ENCODE results near the gene PGRMC1. TPM values are rescaled to one million over a fixed set of nuclear protein-coding genes. Genes with fewer than 3 reads are reported as not detected.
"Not testable (repeated sequence)": the region's sequence is repeated elsewhere in the genome, so short reads cannot be mapped to it uniquely, and the experiment has no call there.

PGRMC1 gene
- polyA plus RNA-seq (ENCODE audit: insufficient read length) = 75.5 TPM

DNA sequence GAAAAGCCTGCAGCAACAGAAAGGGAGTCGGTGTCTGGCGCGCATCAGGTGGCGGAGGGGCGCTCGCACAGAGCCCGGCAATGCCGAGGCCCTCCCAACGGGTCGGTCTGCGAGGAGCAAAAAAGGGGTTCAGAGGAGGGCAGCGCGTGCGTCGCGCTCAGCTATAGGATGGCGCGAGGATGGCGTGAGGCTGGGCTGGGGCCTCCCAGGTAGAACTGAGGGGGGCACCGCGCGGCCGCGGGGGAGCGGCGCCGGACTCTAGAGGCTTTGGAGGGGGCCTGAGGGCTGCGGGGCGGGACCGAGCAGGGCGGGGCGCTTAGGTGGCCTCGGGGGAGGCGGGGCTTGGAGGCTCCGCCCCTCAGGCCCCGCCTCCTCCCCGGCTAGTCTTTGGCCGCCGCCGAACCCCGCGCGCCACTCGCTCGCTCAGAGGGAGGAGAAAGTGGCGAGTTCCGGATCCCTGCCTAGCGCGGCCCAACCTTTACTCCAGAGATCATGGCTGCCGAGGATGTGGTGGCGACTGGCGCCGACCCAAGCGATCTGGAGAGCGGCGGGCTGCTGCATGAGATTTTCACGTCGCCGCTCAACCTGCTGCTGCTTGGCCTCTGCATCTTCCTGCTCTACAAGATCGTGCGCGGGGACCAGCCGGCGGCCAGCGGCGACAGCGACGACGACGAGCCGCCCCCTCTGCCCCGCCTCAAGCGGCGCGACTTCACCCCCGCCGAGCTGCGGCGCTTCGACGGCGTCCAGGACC lies at the start of gene PGRMC1:
Gene PGRMC1, plus strand, starts transcription at position 414 of the 751 bp plus-strand sequence. Its CDS starts 79 bp downstream, at position 493.
- peak; percentile 81 for DNase-seq

- no peak for DNase-seq
Measured at GRCh38 chrX:119186763-119187162, 49.3 kb upstream of the PGRMC1 start.

DNA sequence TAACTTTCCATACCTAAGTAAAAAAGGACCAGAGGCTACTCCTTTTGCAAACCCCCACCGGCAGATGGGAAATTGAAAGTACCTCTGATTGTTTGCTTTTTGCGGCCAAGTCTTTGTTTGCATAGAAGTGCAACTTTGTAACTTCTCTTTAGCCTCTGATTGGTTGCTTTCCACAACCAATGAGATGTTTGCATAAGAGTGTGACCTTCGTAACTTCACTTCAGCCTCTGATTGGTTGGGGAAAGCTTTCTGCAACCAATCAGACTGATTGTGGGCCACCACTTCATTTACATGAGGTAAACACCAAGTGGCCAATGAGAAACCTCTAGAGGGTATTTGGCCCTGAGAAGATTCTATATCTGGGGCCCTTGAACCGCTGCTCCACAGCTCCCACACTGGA lies 48.8 kb upstream of the PGRMC1 start:
- no peak for DNase-seq

GRCh38 chrX:119189115-119189514 lies 47.0 kb upstream of the PGRMC1 start:
- no peak for DNase-seq

- DNase-seq = peak; percentile 78
Measured at GRCh38 chrX:119189595-119189994, 46.5 kb upstream of the PGRMC1 start.

DNA sequence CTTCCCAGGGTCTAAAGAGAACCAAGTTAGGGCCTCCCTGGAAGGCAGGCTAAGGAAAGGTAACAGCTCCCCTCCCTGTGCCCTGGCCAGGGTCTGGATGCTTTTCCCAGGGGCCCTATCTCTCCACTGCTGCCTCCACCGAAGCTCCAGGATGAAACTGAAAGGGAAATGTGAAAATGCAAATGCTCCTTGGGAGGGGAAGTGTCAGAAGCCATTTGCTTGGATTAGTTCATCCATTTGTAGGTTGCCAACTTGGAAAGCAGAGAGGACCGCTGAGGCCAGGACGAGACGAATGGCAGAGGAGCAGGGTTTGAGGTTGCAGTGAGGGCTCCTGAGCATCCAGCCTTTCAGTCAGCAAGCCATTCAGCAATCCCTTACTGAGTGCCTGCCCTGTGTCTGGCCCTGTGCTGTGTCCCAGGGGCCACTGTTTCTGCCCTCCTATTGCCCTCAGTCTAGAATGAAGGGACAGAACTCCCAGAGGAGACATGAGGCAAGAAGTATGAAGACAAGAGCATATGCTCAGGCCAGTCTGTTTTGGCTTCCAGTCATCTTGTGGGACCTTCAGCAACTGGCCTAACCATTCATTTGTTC lies 45.9 kb upstream of the PGRMC1 start:
- peak; percentile 80 for DNase-seq

- DNase-seq = peak; percentile 86
Measured at GRCh38 chrX:119190831-119191230, 45.3 kb upstream of the PGRMC1 start.

DNA sequence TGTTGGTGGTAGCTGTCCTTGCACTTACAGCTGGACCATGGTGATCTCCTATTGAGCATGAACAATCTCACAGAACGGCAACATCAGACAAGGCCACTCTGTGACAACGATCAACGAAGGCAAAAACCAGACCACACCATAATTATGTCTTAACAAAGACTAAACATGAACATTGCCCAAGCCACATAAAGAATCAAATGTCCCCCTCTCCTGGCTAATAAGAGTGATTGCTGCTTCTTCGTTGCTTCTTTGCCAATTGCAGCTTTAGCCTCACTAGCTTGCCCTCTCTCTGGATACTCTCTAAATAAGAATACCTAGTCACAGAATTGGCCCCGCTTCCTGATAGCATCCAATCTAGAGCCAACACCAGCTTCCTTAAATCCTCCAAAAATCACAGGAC lies 41.5 kb upstream of the PGRMC1 start:
- DNase-seq = peak; percentile 7

DNA sequence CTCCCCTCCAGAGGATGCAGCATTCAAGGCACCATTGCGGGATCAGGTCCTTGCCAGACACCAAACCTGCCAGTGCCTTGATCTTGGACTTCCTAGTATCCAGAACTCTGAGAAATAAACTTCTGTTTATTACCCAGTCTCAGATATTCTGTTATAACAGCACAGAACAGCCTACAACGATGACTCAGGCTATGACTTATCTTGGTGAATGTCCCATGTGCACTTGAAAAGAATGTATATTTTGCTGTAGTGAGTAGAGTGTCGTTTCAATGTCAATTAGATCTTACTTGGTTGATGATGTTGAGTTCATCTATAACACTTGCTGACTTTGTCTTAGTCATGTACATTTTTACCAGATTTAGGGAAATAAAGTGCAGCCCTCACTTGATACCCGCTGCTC lies 34.5 kb upstream of the PGRMC1 start:
- no peak for DNase-seq

- DNase-seq = no peak
Measured at GRCh38 chrX:119206203-119206602, 29.9 kb upstream of the PGRMC1 start.

DNA sequence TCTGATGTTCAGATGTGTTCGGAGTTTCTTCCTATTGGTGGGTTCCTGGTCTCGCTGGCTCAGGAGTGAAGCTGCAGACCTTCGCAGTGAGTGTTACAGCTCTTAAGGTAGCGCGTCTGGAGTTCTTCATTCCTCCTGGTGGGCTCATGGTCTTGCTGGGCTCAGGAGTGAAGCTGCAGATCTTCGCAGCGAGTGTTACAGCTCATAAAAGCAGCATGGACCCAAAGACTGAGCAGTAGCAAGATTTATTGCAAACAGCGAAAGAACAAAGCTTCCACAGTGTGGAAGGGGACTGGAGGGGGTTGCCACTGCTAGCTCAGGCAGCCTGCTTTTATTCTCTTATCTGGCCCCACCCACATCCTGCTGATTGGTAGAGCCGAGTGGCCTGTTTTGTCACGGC lies 28.6 kb upstream of the PGRMC1 start:
- not testable (repeated sequence) for DNase-seq

DNA sequence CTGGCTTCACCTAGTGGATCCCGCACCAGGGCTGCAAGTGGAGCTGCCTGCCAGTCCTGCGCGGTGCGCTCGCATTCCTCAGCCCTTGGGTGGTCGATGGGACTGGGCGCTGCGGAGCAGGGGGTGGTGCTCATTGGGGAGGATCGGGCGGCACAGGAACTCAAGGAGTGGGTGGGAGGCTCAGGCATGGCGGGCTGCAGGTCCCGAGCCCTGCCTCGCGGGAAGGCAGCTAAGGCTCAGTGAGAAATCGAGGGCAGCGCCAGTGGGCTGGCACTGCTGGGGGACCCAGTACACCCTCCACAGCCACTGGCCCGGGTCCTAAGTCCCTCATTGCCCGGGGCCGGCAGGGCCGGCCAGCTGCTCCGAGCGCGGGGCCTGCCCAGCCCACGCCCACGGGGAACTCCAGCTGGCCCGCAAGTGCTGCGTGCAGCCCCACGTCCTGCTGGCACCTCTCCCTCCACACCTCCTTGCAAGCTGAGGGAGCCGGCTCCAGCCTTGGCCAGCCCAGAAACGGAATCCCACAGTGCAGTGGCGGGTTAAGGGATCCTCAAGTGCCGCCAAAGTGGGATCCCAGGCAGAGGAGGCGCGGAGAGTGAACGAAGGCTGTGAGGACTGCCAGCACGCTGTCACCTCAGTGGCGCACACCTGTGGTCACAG lies 27.6 kb upstream of the PGRMC1 start:
- DNase-seq = no peak

DNA sequence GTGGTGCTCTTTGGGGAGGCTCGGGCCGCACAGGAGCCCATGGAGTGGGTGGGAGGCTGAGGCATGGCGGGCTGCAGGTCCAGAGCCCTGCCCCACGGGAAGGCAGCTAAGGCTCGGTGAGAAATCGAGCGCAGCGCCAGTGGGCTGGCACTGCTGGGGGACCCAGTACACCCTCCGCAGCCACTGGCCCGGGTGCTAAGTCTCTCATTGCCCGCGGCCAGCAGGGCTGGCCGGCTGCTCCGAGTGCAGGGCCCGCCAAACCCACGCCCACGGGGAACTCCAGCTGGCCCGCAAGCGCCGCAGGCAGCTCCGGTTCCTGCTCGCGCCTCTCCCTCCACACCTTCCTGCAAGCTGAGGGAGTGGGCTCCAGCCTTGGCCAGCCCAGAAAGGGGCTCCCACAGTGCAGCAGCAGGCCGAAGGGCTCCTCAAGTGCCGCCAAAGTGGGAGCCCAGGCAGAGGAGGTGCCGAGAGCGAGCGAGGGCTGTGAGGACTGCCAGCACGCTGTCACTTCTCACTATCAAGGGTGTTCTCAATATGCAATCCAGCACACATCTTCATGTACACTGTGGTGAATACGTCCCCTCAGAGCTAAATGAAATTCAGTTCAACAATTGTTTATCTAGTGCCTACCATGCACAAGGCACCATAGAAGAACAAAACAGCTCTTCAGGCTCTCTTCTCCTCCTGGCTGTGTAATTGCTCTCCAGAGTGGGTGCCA lies 25.0 kb upstream of the PGRMC1 start:
- not testable (repeated sequence) for DNase-seq

DNA sequence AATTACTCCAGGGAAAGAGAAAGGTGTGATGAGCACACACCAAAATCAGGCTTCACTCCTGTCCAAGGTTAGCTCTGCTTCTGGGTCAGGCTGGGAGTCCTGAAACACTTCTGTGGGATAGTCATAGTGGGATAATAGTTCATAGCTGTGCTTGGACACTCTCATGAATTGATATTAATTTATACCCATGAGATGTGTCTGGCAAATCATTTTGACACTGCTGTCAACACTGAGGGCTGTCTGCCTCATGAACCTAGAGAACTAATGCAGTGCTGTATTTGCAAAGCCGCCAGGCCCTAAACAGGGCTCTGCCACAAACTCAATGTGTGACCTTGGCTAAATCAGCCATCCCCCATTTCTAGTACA lies 24.5 kb upstream of the PGRMC1 start:
- DNase-seq = no peak

DNA sequence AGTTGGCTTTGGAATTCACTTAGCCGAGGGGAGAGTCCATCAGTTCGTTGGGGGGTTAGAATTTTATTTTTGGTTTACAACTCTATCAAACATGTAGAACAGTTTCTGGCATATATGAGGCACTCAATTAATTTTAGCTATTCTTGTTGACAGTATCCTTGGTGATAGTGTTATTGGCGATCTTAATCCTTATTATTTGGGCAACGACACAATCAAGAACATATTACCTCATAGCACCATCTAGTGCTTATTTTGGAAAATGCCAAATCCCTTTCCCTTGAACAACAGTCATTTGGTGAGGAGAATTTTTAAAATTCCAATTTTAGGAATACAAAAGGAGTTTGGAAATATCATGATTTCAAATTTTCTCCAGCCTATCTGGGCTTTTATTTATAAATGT lies 17.9 kb upstream of the PGRMC1 start:
- DNase-seq = no peak

- DNase-seq = no peak
Measured at GRCh38 chrX:119222932-119223331, 13.2 kb upstream of the PGRMC1 start.

- DNase-seq = no peak
Measured at GRCh38 chrX:119223783-119224182, 12.3 kb upstream of the PGRMC1 start.

GRCh38 chrX:119226446-119226845 lies 9.6 kb upstream of the PGRMC1 start:
- DNase-seq = peak; percentile 60

GRCh38 chrX:119228512-119229252 lies 7.4 kb upstream of the PGRMC1 start:
- DNase-seq = no peak

- DNase-seq = no peak
Measured at GRCh38 chrX:119229253-119229615, 6.9 kb upstream of the PGRMC1 start.

GRCh38 chrX:119230850-119231249 lies 5.2 kb upstream of the PGRMC1 start:
- no peak for DNase-seq

- DNase-seq = no peak
Measured at GRCh38 chrX:119231936-119232445, 4.1 kb upstream of the PGRMC1 start.

All from hindlimb muscle (tissue), 1 donor.